ENCODE data around the gene PEX11B.

DNA sequence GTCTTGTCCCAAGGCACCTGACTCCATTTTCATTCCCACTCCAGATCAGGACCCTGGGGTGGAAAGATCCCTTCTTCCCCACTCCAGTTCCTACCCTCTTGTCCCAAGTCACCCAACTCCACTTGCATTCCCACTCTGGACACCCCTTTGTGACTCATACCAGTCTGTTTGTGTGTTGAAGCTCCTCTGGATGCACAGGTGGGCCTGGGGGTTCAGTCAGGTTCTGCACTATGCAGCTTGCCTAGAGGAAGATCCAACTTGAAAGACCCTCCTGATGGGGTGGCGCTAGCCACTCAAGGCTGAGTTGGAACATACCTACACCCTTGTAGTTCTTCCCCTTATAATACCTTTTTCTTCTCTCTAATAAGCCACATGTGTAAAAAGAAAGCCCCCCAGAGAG is 23.0 kb downstream of the PEX11B start:
- TF ChIP-seq, protein P1, sequence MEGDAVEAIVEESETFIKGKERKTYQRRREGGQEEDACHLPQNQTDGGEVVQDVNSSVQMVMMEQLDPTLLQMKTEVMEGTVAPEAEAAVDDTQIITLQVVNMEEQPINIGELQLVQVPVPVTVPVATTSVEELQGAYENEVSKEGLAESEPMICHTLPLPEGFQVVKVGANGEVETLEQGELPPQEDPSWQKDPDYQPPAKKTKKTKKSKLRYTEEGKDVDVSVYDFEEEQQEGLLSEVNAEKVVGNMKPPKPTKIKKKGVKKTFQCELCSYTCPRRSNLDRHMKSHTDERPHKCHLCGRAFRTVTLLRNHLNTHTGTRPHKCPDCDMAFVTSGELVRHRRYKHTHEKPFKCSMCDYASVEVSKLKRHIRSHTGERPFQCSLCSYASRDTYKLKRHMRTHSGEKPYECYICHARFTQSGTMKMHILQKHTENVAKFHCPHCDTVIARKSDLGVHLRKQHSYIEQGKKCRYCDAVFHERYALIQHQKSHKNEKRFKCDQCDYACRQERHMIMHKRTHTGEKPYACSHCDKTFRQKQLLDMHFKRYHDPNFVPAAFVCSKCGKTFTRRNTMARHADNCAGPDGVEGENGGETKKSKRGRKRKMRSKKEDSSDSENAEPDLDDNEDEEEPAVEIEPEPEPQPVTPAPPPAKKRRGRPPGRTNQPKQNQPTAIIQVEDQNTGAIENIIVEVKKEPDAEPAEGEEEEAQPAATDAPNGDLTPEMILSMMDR (IDR thresholded peaks at IDR 0.05): no peak
- TF ChIP-seq, protein P2, sequence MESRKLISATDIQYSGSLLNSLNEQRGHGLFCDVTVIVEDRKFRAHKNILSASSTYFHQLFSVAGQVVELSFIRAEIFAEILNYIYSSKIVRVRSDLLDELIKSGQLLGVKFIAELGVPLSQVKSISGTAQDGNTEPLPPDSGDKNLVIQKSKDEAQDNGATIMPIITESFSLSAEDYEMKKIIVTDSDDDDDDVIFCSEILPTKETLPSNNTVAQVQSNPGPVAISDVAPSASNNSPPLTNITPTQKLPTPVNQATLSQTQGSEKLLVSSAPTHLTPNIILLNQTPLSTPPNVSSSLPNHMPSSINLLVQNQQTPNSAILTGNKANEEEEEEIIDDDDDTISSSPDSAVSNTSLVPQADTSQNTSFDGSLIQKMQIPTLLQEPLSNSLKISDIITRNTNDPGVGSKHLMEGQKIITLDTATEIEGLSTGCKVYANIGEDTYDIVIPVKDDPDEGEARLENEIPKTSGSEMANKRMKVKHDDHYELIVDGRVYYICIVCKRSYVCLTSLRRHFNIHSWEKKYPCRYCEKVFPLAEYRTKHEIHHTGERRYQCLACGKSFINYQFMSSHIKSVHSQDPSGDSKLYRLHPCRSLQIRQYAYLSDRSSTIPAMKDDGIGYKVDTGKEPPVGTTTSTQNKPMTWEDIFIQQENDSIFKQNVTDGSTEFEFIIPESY (IDR thresholded peaks at IDR 0.05; ENCODE audit: borderline replicate concordance, low read depth): no peak
- TF ChIP-seq NRF1 (IDR thresholded peaks at IDR 0.05; ENCODE audit: low read depth, low read length) (no peak), YY1 (IDR thresholded peaks at IDR 0.05; ENCODE audit: low read depth) (no peak), EZH2phosphoT487 (IDR thresholded peaks at IDR 0.05; ENCODE audit: borderline replicate concordance, low read depth) (no peak), POLR2AphosphoS5 (IDR thresholded peaks at IDR 0.05; ENCODE audit: low read depth, low read length) (no peak), EP300 (IDR thresholded peaks at IDR 0.05; ENCODE audit: borderline replicate concordance in 1 of 2, low read depth in 1 of 2, low read length in 1 of 2) (no peak), CHD2 (IDR thresholded peaks at IDR 0.05; ENCODE audit: low read length, partially characterized antibody) (no peak), TAF1 (IDR thresholded peaks at IDR 0.05; ENCODE audit: borderline replicate concordance, low read depth, low read length) (no peak), TCF12 (IDR thresholded peaks at IDR 0.05) (no peak), NFIC (IDR thresholded peaks at IDR 0.05; ENCODE audit: borderline replicate concordance) (no peak), RXRA (IDR thresholded peaks at IDR 0.05; ENCODE audit: borderline replicate concordance, low read depth) (no peak), SIN3A (IDR thresholded peaks at IDR 0.05; ENCODE audit: borderline replicate concordance, low read depth, low read length) (no peak)
